WERI-Rb-1 (cell line): ENCODE results near the gene KDM4C.
A peak's percentile ranks its signal among the peaks of the same experiment; 100 is the strongest.

Source experiments
- DNase-seq: peaks from one replicate; pipeline ENCODE4 v3.0.0-alpha.2; 2020
- H3K27ac ChIP-seq: fragments of 250-450 bp; sonication (Bioruptor Pico); 2 replicates; pipeline ENCODE4 v1.5.1; 2020; ENCODE audit warnings: mild to moderate bottlenecking, moderate library complexity
- H3K27me3 ChIP-seq: fragments of 250-450 bp; sonication (Bioruptor Pico); 2 replicates; pipeline ENCODE4 v1.5.1; 2021; ENCODE audit warnings: mild to moderate bottlenecking, low read depth, moderate library complexity; ENCODE audit not compliant: insufficient read depth, severe bottlenecking
- H3K36me3 ChIP-seq: fragments of 250-450 bp; sonication (Bioruptor Pico); 2 replicates; pipeline ENCODE4 v1.5.1; 2020; ENCODE audit warnings: mild to moderate bottlenecking, moderate library complexity
- H3K4me3 ChIP-seq: 2 replicates; pipeline ENCODE4 v1.5.1; 2011; ENCODE audit warnings: low read depth, mild to moderate bottlenecking, control low read depth, low read length
- H3K9me3 ChIP-seq: fragments of 250-450 bp; sonication (Bioruptor Pico); 2 replicates; pipeline ENCODE4 v1.5.1; 2021; ENCODE audit warnings: mild to moderate bottlenecking, moderate library complexity; ENCODE audit not compliant: severe bottlenecking
- CTCF ChIP-seq: IDR thresholded peaks from 2 replicates; pipeline ENCODE4 v1.5.1; 2011; ENCODE audit warnings: low read depth, mild to moderate bottlenecking, control low read depth, inconsistent platforms, low read length

The KDM4C gene

GRCh38 chr9:6780690-6781089, 22.9 kb downstream of the KDM4C start:
- H3K27me3 ChIP-seq = no peaks in the 10 kb centered on the region
- H3K9me3 ChIP-seq = no peaks in the 10 kb centered on the region
- no peak for TF ChIP-seq CTCF
- no peak overlapping the region for H3K27ac ChIP-seq
- no peaks in the 10 kb centered on the region for H3K36me3 ChIP-seq
- no peak for DNase-seq
- no peak overlapping the region for H3K4me3 ChIP-seq

DNA sequence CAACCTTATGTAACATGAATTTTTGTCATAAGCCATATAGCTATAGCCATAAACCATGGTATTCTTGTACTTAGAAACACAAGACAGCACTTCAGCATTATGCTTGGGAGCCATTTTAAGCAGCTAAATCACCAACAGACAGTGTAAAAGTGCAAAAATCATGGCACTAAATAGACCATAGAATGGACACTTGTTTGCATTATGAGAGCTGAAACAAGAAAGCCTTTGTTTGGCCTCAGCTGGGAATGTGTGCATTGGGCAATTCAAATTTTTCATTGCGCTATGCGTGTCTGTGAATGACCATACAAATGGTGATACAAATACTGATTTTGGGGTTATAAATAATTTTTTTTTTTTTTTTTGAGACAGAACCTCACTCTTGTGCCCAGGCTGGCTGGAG, 23.7 kb downstream of the KDM4C start:
- H3K9me3 ChIP-seq = no peaks in the 10 kb centered on the region
- TF ChIP-seq CTCF = no peak
- no peak overlapping the region for H3K27ac ChIP-seq
- H3K4me3 ChIP-seq = no peak overlapping the region
- no peaks in the 10 kb centered on the region for H3K36me3 ChIP-seq
- H3K27me3 ChIP-seq = no peaks in the 10 kb centered on the region
- DNase-seq = no peak

- Histone ChIP-seq H3K4me3 (no peak overlapping the region), H3K36me3 (no peaks in the 10 kb centered on the region), H3K27ac (peak overlapping the region; percentile 38), H3K9me3 (no peaks in the 10 kb centered on the region), H3K27me3 (no peaks in the 10 kb centered on the region)
- no peak for TF ChIP-seq CTCF
- no peak for DNase-seq
Measured at GRCh38 chr9:6782345-6782744, 24.6 kb downstream of the KDM4C start.

- no peaks in the 10 kb centered on the region for H3K36me3 ChIP-seq
- DNase-seq = peak; percentile 32
- H3K9me3 ChIP-seq = no peaks in the 10 kb centered on the region
- H3K27ac ChIP-seq = peak overlapping the region; percentile 38
- no peak overlapping the region for H3K4me3 ChIP-seq
- no peaks in the 10 kb centered on the region for H3K27me3 ChIP-seq
- TF ChIP-seq CTCF = no peak
Measured at GRCh38 chr9:6782981-6783380, 25.2 kb downstream of the KDM4C start.

- Histone ChIP-seq H3K27ac (no peak overlapping the region), H3K27me3 (no peaks in the 10 kb centered on the region), H3K36me3 (no peaks in the 10 kb centered on the region), H3K4me3 (no peak overlapping the region), H3K9me3 (no peaks in the 10 kb centered on the region)
- no peak for TF ChIP-seq CTCF
- no peak for DNase-seq
Measured at GRCh38 chr9:6783753-6784152, 26.0 kb downstream of the KDM4C start.

DNA sequence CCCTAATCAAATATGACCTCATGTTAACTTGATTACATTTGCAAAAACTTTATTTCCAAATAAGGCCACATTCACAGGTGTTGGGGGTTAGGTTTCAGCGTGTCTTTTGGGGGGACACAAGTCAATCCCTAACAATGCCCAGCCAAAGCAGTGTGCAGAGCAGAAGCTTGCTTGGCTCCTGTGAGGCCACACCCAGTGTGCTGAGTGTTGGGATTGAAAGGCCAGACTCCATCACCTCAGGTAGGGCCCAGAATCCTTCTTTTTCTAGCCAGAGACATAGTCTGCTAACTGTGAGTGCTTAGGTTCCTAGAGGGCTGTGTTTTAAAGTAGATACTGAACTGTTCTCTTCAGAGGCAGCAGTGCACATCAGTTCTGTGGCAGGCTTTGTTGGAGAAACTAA, 27.9 kb downstream of the KDM4C start:
- TF ChIP-seq CTCF = no peak
- Histone ChIP-seq H3K27ac (no peak overlapping the region), H3K27me3 (no peaks in the 10 kb centered on the region), H3K4me3 (no peak overlapping the region), H3K9me3 (no peaks in the 10 kb centered on the region), H3K36me3 (no peaks in the 10 kb centered on the region)
- no peak for DNase-seq
